Measurements from ENCODE around the gene ZHX3.
"Not testable (repeated sequence)": the region's sequence is repeated elsewhere in the genome, so short reads cannot be mapped to it uniquely, and the experiment has no call there.

The ZHX3 gene

DNA sequence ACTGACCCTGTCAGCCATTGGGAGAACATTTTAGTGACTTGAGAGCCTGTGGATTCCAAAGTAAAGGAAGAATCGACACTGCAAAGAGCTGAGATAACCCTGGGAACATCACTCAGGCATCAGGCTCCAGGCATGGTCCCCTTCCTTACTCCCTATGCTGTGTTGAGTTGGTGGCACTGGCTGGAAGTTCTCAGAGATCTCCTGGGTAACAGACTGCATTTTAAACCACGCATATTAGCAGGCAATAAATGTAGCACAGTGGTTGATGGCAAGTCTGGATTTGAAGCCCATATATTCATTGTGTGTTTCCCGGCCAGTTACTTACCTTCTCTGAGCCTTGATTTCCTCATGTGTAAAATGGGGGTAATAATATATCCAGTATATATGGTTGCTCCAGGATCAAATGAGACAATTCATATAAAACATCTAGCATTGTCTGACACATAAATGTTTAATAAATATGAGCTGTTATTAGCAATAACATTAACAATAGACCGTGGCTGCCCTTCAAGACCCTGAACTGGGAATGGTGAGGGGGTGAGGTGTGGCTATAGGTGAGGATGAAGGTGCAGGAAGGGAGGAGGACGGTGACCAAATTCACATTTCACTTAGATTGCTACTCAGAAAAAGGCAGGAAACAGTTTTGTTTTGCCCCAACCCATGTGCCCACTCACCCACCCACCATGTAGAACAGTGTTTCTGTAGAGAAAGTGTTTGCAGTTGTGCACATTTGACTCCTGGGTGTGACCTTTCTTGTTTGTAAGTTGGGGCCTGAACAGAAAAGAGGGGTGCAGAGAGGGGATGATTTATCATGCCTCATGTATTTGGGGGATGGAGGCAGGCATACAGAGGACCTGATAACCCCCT is 178.1 kb downstream of the ZHX3 start:
- peak overlapping the region; percentile 1 for H3K4me3 ChIP-seq (ENCODE audit: low read depth, low read length)

DNA sequence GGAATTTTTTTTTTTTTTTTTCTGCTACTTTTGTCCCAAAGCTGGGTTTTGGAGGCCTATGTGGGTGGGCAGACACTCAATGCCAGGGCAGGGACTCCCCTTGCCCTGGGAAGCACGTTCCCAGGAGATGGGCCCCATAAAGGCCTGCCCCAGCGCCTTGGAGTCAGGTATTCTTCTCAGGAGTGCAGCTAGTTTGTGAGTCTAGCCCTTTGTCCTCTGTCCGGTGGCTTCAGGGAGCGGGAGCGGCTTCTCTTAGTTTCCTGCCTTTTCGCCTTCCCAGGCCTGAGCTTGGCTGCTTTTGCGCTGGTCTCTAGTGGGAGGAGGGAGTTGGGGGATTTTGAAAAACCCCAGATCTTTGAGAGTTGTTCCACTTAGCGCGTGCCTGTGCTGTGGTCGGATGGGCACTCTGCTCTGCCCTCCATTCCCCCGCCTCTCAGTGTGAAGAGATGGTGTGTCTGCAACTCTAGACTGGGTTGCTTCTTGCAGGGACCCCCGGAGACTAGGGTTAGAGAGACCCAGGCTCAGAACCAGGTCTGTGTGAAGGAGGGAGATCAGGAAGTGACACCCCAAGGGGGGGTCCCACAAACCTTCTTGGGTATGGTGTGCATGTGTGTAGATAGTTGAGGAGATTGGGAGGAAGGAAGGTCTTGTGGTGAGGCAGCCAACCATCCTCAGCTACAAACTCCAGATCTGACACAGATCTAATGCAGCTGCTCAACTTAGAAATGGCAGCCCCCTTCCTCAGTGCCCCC is 178.9 kb downstream of the ZHX3 start:
- peak overlapping the region; percentile 80 for H3K4me3 ChIP-seq (ENCODE audit: low read depth, low read length)

DNA sequence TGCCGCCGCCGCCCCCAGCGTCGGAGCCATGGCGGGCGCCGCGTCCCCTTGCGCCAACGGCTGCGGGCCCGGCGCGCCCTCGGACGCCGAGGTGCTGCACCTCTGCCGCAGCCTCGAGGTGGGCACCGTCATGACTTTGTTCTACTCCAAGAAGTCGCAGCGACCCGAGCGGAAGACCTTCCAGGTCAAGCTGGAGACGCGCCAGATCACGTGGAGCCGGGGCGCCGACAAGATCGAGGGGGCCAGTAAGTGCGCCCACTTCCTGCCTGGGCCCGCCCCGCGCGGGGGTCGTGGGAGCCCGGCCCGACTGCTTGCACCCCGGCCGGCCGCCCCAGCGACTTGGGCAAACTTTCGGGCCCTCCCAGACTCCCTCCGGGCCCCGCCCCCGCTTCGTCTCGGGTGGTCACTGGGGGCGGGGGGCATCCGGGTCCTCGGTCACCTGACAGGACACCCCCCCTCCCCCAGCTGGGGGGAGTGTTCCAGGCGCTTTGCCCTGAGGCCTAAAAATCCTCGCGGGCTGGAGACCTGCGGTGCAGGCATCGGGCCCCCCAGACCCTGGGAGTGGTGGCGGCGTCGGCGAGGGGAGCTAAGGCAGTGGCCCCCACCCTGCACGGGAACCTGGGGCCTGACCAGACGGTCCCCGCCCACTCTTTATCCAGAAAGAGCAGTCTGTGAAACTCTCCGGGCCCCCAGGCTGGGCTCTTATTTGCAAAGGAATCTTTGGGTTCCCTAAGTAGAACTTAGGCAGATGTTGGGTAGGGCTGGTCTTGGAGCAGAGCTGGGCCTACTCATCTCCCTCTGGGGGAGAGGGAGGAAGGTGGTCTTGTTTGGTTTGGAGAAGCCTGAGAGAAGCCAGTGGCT is 179.7 kb downstream of the ZHX3 start:
- H3K4me3 ChIP-seq (ENCODE audit: low read depth, low read length), result peak overlapping the region; percentile 80

DNA sequence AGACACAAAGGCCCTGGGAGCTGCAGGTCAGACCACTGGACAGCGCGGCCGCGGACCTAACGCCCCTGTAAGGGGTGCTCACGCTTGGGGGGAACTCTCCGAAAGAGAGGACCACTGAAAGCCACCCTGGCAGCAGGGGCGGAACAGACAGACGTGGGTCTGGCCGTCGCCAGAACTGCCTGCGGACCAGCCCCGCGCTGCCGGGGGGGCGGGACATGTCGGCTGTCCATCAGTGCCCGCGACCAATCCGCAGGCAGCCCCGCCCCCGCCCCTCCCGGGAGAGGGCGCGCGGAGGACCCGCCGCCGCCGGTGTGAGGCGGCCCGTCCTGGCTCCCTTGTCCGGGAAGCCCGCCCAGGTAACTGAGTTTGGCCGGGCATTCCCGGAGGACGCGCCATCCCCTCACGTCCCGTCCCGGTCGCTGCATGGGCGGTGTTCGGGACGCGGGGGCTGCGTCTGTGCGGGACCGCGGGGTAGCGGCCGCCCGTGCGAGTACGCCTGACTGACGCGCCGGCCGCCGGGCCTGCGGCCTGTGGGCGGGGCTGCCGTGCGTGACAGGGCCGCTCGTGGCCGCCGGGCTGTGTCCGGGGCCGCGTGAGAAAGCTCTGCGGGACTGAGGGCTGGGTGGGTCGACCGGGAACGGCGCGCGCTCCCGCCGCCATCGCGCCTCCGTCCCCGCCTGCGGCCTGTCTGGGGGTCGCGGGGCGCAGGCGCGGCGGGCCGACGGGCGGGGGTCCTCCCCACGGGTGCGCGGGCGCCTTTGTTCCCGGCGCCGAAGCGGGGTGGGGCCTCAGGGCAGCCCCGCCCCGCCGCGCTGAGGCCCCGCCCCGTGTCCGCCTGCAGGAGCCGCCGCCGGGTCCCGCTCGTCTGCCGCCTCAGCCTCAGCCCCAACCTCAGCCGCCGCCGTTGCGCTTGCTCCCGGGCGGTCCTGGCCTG is 180.6 kb downstream of the ZHX3 start, which contains the start of gene PLCG1:
Gene PLCG1 (plus strand): TSS at position 864 of the 934 bp plus-strand sequence. CDS start 99 bp downstream, outside the sequence.
- H3K4me3 ChIP-seq (ENCODE audit: low read depth, low read length), result peak within 1 kb of the TSS; percentile 80

DNA sequence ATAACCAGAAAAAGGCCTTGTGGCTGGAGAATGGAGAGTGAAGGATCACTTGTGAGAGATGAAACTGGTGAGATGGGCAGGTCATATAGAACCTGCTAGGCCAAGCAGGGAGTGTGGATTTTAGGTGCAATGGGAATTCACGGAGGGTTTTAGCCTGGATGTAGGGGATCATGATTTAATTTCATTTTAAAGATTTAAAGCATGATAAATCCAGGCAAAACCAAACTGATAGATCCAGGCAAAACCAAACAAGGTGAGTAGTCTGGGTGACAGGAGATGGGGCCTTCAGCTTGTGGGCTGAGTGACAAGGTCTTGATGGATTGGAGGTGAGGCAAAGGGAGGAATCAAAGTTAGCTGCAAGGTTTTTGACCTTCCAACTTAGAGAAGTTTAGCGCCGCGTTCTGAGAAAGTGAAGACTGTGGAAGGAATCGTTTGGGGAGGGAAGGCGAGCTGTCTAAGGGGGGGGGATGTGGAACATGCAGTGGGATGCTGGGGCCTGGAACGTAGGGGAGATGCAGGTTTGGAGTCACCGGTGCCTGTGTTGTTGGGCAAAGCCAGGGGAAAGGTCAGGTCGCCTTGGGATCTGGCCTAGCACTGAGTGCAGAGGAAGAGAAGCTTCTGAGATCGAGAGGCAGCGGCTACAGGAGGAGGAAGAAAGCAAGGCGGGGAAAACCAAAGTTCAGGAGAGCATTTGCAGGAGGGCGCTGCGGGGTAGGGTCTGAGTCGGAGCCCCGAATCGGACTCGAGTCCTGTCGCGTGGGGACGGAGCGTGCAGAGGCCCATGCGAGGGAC is 181.4 kb downstream of the ZHX3 start:
- peak overlapping the region; percentile 80 for H3K4me3 ChIP-seq (ENCODE audit: low read depth, low read length)

DNA sequence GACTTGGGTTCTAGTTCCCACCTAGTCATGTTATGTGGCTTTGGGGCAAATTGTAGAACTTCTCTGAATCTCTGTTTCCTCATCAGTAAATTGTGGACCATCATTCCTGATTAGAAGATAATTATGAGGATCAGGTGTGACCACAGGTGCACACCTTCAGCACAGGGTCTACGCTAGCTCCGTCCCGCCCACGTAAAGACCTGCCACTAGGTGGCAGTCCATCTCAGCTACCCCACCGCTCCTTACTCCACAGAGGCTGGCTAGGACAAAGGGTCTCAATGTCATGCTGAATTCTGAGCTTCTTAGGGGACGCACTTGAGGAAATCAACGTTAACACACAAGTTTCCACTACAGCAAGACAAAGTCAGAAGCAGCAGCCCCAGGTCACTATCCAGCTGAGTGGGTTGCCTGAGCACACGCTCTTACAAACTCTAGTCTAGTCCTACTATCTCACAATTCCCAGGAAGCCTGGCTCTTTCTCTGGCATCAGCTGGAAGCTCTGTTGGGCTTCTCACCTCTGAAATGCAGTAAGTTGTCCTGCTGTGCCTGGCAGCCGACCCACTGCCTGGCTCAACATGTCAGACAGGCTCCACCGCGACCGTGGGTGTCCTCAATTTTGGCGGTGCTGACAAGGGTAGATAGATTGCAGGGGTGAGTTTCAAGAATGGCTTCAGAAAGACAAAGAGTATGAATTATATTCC is 182.2 kb downstream of the ZHX3 start:
- H3K4me3 ChIP-seq (ENCODE audit: low read depth, low read length), result no peak overlapping the region

DNA sequence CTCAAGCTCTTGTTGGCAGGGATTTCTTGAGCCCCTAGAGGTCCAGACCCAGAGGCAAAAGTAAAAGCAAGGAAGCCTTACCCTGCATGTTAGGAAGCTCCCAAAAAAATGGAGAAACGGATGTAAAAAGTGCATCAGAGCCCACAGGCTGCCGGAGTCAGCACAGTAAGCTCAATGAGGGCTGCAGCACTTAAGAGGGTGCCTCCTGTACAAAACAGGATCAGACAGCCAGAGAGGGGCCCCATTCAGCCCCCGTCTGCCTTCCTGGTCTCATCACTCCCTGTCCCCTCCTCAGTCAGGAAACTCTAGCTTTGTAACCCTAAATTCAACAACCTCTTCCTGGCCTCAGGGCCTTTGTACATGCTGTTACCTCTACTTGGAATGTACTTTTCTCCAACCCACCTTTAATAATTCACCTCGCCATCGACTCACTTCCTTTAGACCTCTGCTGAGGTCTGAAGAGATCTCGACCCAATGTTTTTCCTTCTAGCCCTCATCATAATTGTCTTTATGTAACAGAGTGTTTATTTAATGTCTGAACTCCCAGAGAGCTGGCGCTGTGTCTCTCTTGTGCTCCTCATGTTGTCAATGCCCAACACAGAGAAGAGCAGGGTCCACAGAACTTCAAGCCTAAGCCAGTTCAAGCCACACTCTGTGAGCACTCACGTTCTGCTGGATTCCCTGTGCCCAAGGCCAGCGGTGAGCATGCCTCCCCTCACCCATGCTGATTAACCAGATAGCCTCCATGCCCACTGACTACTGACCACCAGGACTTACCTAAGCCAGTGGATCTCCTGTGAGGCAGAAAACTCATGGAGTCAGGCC is 183.0 kb downstream of the ZHX3 start:
- H3K4me3 ChIP-seq (ENCODE audit: low read depth, low read length), result no peak overlapping the region

DNA sequence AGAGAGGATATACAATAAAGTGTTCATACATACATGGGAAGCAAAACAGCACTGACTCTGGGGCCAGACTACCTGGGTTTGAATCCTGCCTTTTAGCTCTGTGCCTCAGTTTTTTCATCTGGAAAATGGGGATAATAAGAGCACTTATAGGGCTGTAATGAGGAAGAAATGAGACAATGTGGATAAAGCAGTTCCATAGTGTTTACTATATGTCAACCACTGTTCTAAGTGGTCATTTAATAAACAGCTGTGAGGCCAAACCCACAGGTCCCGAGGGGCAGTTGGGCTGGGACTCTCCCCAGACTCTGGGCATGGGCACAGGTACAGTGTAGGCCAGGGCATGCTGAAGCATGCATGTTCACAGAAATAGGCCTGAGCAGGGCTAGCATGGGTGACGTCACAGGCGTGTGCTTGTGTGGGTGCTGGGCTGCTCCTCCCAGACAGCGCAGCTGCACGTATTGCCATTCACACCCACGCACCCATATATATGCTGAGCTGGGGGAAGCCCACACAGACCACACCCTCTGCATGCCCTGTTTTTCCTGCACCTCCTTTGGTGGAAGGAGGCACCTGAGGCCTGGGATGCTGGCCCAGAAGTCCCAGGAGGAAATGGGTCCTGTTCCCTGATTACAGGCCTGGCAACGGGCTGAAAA is 183.7 kb downstream of the ZHX3 start:
- no peak overlapping the region for H3K4me3 ChIP-seq (ENCODE audit: low read depth, low read length)

DNA sequence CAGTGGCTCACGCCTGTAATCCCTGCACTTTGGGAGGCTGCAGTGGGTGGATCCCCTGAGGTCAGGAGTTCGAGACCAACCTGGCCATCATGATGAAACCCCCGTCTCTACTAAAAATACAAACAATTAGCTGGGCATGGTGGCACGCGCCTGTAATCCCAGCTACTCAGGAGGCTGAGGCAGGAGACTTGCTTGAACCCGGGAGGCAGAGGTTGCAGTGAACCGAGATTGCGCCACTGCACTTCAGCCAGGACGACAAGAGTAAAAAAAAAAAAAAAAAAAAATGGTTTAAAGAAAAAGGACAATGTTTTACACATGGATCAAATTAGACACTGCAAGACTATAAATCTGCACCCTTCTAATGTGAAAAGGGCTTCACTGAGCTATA is 185.1 kb downstream of the ZHX3 start:
- H3K4me3 ChIP-seq (ENCODE audit: low read depth, low read length), result not testable (repeated sequence)

DNA sequence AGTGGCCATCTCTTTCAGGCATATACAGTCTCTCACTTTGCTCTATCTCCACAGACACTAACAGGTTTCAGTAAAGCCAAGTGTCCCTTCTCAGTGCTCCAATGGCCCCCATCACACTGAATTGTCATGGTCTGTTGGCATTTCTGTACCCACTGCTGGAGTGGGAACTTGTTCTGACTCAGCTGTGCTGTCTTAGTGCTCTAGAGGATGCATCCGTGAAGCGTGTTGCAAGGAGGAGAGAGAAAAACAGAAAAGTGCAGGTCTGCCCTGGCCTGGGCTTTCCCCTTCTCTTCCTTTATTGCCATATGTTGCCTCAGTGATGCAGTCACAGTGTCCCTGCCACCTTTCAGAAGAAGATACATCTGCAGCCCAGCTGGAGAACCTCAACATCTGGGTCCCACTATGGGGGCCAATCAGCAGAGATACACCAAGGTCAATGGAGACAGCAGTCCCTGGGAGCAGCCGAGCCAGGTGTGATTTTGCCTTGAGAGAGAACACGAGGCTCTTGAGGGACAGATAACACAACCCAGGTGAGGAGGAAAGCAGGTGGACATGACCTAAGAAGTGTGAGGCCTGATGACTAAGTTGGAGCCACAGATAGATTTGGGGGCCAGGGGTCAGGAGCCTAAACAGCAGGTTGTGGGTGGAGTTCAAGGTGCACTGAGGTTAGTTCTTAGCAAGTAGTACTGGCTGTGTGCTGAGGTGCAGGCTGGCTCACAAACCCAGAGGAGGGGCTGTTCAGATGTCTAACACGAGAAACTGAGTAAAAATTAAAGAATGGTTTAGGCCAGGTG is 185.7 kb downstream of the ZHX3 start:
- no peak overlapping the region for H3K4me3 ChIP-seq (ENCODE audit: low read depth, low read length)
